Neural crest cell (in vitro differentiated cells): Measurements from ENCODE around the gene TEX38. TPM values are rescaled to one million over a fixed set of nuclear protein-coding genes. Genes with fewer than 3 reads are reported as not detected.
A peak's percentile ranks its signal among the peaks of the same experiment; 100 is the strongest.
"Not testable (repeated sequence)": the region's sequence is repeated elsewhere in the genome, so short reads cannot be mapped to it uniquely, and the experiment has no call there.

Source experiments
- DNase-seq: peaks from one replicate; pipeline ENCODE4 v3.0.0; 2021; ENCODE audit warnings: low read depth, mixed read lengths, low spot score
- H3K27ac Mint-ChIP-seq: one replicate; pipeline ENCODE4 v1.8.0; 2021; ENCODE audit warnings: mild to moderate bottlenecking, mixed read lengths; ENCODE audit not compliant: unreplicated experiment
- H3K27me3 Mint-ChIP-seq: 2 replicates; pipeline ENCODE4 v1.8.0; 2021; ENCODE audit warnings: low read depth, mild to moderate bottlenecking, mixed read lengths
- H3K36me3 Mint-ChIP-seq: 2 replicates; pipeline ENCODE4 v1.8.0; 2021; ENCODE audit warnings: low read depth, mild to moderate bottlenecking, mixed read lengths
- H3K4me1 Mint-ChIP-seq: 2 replicates; pipeline ENCODE4 v1.8.0; 2021; ENCODE audit warnings: mixed read lengths
- H3K4me3 Mint-ChIP-seq: one replicate; pipeline ENCODE4 v1.8.0; 2021; ENCODE audit warnings: mild to moderate bottlenecking, mixed read lengths
- H3K9me3 Mint-ChIP-seq: 2 replicates; pipeline ENCODE4 v1.8.0; 2021; ENCODE audit warnings: mixed read lengths
- CTCF ChIP-seq: fragments of 200-600 bp; sonication (generic); conservative IDR thresholded peaks from 2 replicates; pipeline ENCODE4 v1.5.0; 2021; ENCODE audit warnings: antibody characterized with exemption, mild to moderate bottlenecking
- total RNA-seq: library from RNA; stranded (reverse); gene quantifications from 2 replicates; pipeline ENCODE4 v1.2.1, GENCODE V29; 2021

The TEX38 gene
- total RNA-seq, 1 donor from 2014 or later, result 0.26 TPM

GRCh38 chr1:46689897-46690296 lies 18.2 kb downstream of the TEX38 start:
- Mint-ChIP-seq H3K27me3 (no peaks in the 10 kb centered on the region), H3K36me3 (no peaks in the 10 kb centered on the region), H3K4me3 (no peak overlapping the region), H3K27ac (no peak overlapping the region), H3K4me1 (no peaks in the 10 kb centered on the region), H3K9me3 (no peaks in the 10 kb centered on the region)
- TF ChIP-seq CTCF, result no peak
- DNase-seq, result no peak

GRCh38 chr1:46690931-46691421 lies 19.3 kb downstream of the TEX38 start:
- H3K9me3 Mint-ChIP-seq, result no peaks in the 10 kb centered on the region
- no peak for DNase-seq
- H3K36me3 Mint-ChIP-seq, result peaks cover 9% of the 10 kb centered on the region
- no peak overlapping the region for H3K4me3 Mint-ChIP-seq
- H3K4me1 Mint-ChIP-seq, result no peaks in the 10 kb centered on the region
- H3K27ac Mint-ChIP-seq, result no peak overlapping the region
- H3K27me3 Mint-ChIP-seq, result no peaks in the 10 kb centered on the region
- TF ChIP-seq CTCF, result no peak

GRCh38 chr1:46691997-46692790 lies 20.5 kb downstream of the TEX38 start:
- no peaks in the 10 kb centered on the region for H3K4me1 Mint-ChIP-seq
- TF ChIP-seq CTCF, result peak; percentile 63
- no peak for DNase-seq
- no peak overlapping the region for H3K27ac Mint-ChIP-seq
- peaks cover 9% of the 10 kb centered on the region for H3K36me3 Mint-ChIP-seq
- no peaks in the 10 kb centered on the region for H3K27me3 Mint-ChIP-seq
- no peaks in the 10 kb centered on the region for H3K9me3 Mint-ChIP-seq
- no peak overlapping the region for H3K4me3 Mint-ChIP-seq

- TF ChIP-seq CTCF, result no peak
- peaks cover 9% of the 10 kb centered on the region for H3K36me3 Mint-ChIP-seq
- H3K9me3 Mint-ChIP-seq, result no peaks in the 10 kb centered on the region
- H3K27me3 Mint-ChIP-seq, result no peaks in the 10 kb centered on the region
- no peak overlapping the region for H3K4me3 Mint-ChIP-seq
- no peaks in the 10 kb centered on the region for H3K4me1 Mint-ChIP-seq
- H3K27ac Mint-ChIP-seq, result peak overlapping the region; percentile 35
- DNase-seq, result no peak
These were observed 21.4 kb downstream of the TEX38 start for GRCh38 chr1:46692811-46693770.

- H3K9me3 Mint-ChIP-seq, H3K27me3 Mint-ChIP-seq, H3K27ac Mint-ChIP-seq, H3K4me1 Mint-ChIP-seq, DNase-seq, H3K36me3 Mint-ChIP-seq, H3K4me3 Mint-ChIP-seq: not testable (repeated sequence)
These were observed 23.0 kb downstream of the TEX38 start for GRCh38 chr1:46694676-46695075.
